ENCODE results near the gene PRKG2.

PRKG2 gene

GRCh38 chr4:81257021-81257420, 42.0 kb upstream of the PRKG2 start:
- DNase-seq (ENCODE audit: low spot score) (no peak), ATAC-seq (ENCODE audit: low read depth) (peak; percentile 33; the same call in 1 of the 3 replicates)
- Histone ChIP-seq H3K27ac (ENCODE audit: poor library complexity, severe bottlenecking) (peak overlapping the region; percentile 14), H3K27me3 (ENCODE audit: insufficient read depth, poor library complexity, severe bottlenecking) (no peaks in the 10 kb centered on the region), H3K4me3 (ENCODE audit: severe bottlenecking) (no peak overlapping the region), H3K4me1 (ENCODE audit: insufficient read depth, poor library complexity, severe bottlenecking) (peaks cover 3% of the 10 kb centered on the region), H3K36me3 (ENCODE audit: low read depth) (no peaks in the 10 kb centered on the region), H3K9me3 (ENCODE audit: severe bottlenecking) (no peaks in the 10 kb centered on the region)
- no peak for TF ChIP-seq CTCF (IDR thresholded peaks at IDR 0.05; ENCODE audit: poor library complexity, severe bottlenecking)

- H3K27ac ChIP-seq (ENCODE audit: poor library complexity, severe bottlenecking) = peak overlapping the region; percentile 14
- DNase-seq (ENCODE audit: low spot score) (no peak), ATAC-seq (ENCODE audit: low read depth) (no peak)
- no peak for TF ChIP-seq CTCF (IDR thresholded peaks at IDR 0.05; ENCODE audit: poor library complexity, severe bottlenecking)
- H3K4me3 ChIP-seq (ENCODE audit: severe bottlenecking) = no peak overlapping the region
- H3K27me3 ChIP-seq (ENCODE audit: insufficient read depth, poor library complexity, severe bottlenecking) = no peaks in the 10 kb centered on the region
- peaks cover 3% of the 10 kb centered on the region for H3K4me1 ChIP-seq (ENCODE audit: insufficient read depth, poor library complexity, severe bottlenecking)
- no peaks in the 10 kb centered on the region for H3K9me3 ChIP-seq (ENCODE audit: severe bottlenecking)
- H3K36me3 ChIP-seq (ENCODE audit: low read depth) = no peaks in the 10 kb centered on the region
These were observed 41.3 kb upstream of the PRKG2 start for GRCh38 chr4:81256059-81256970.

- H3K4me1 ChIP-seq (ENCODE audit: insufficient read depth, poor library complexity, severe bottlenecking) = peaks cover 3% of the 10 kb centered on the region
- no peak for DNase-seq (ENCODE audit: low spot score)
- H3K27me3 ChIP-seq (ENCODE audit: insufficient read depth, poor library complexity, severe bottlenecking) = no peaks in the 10 kb centered on the region
- TF ChIP-seq CTCF (IDR thresholded peaks at IDR 0.05; ENCODE audit: poor library complexity, severe bottlenecking) = no peak
- H3K9me3 ChIP-seq (ENCODE audit: severe bottlenecking) = no peaks in the 10 kb centered on the region
- no peak overlapping the region for H3K27ac ChIP-seq (ENCODE audit: poor library complexity, severe bottlenecking)
- no peaks in the 10 kb centered on the region for H3K36me3 ChIP-seq (ENCODE audit: low read depth)
- no peak overlapping the region for H3K4me3 ChIP-seq (ENCODE audit: severe bottlenecking)
- peak; percentile 66; the same call in 2 of the 3 replicates for ATAC-seq (ENCODE audit: low read depth)
These were observed 40.5 kb upstream of the PRKG2 start for GRCh38 chr4:81255524-81255923.

GRCh38 chr4:81250430-81250829, 35.4 kb upstream of the PRKG2 start:
- no peaks in the 10 kb centered on the region for H3K27me3 ChIP-seq (ENCODE audit: insufficient read depth, poor library complexity, severe bottlenecking)
- ATAC-seq (ENCODE audit: low read depth) (no peak), DNase-seq (ENCODE audit: low spot score) (no peak)
- no peaks in the 10 kb centered on the region for H3K9me3 ChIP-seq (ENCODE audit: severe bottlenecking)
- no peak overlapping the region for H3K27ac ChIP-seq (ENCODE audit: poor library complexity, severe bottlenecking)
- no peak overlapping the region for H3K4me3 ChIP-seq (ENCODE audit: severe bottlenecking)
- H3K36me3 ChIP-seq (ENCODE audit: low read depth) = no peaks in the 10 kb centered on the region
- H3K4me1 ChIP-seq (ENCODE audit: insufficient read depth, poor library complexity, severe bottlenecking) = no peaks in the 10 kb centered on the region
- TF ChIP-seq CTCF (IDR thresholded peaks at IDR 0.05; ENCODE audit: poor library complexity, severe bottlenecking) = no peak
